GM12873 (cell line): ENCODE measurements around the gene PRKRIP1.
"Not testable (repeated sequence)": the region's sequence is repeated elsewhere in the genome, so short reads cannot be mapped to it uniquely, and the experiment has no call there.

Source experiments
- TF ChIP-seq, protein P1 (sequence below): IDR thresholded peaks from 2 replicates; pipeline ENCODE4 v1.5.1; 2012; ENCODE audit warnings: low read depth, mild to moderate bottlenecking, moderate library complexity, low read length, control low read depth; ENCODE audit not compliant: insufficient read depth; ENCODE audit errors: missing control alignments

The PRKRIP1 gene, protein sequence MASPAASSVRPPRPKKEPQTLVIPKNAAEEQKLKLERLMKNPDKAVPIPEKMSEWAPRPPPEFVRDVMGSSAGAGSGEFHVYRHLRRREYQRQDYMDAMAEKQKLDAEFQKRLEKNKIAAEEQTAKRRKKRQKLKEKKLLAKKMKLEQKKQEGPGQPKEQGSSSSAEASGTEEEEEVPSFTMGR

DNA sequence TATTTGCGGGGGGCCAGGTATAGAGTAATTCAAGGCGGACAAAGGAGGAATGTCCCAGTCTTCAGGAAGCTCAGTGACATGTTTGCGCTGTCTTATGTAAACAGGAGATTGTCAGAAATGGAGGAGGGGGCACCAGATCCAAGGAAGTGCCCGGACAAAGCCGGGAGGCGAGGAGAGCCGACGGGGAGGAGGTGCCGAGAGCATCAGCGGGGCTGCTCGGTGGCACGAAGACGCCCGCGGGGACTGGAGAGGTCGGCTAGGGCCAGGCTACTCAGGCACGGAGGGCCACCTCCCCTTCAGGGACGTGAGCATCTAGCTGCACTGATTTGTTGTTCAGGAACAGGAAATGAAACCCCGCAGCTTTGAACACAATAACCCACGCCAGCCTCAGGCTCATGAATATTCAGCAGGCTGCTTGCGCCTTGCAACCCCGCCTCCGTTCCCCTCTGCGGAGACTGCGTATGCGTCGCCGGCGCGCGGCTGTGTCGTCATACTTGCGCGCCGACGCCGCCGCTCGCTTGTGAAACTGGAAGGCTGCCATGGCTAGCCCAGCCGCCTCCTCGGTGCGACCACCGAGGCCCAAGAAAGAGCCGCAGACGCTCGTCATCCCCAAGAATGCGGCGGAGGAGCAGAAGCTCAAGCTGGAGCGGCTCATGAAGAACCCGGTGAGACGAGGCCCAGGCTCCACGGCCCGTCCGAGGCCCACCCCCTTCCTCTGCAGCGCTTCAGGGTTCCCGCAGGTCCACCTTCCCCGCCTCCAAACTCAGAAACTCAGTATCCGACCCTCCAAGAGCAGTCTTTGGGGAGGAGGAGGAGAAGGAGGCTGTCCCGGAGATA, at the start of gene PRKRIP1:
PRKRIP1 (plus strand) TSS at position 491 of the 837 bp plus-strand sequence; CDS start at position 540, 49 bp downstream.
- TF ChIP-seq, protein P1, sequence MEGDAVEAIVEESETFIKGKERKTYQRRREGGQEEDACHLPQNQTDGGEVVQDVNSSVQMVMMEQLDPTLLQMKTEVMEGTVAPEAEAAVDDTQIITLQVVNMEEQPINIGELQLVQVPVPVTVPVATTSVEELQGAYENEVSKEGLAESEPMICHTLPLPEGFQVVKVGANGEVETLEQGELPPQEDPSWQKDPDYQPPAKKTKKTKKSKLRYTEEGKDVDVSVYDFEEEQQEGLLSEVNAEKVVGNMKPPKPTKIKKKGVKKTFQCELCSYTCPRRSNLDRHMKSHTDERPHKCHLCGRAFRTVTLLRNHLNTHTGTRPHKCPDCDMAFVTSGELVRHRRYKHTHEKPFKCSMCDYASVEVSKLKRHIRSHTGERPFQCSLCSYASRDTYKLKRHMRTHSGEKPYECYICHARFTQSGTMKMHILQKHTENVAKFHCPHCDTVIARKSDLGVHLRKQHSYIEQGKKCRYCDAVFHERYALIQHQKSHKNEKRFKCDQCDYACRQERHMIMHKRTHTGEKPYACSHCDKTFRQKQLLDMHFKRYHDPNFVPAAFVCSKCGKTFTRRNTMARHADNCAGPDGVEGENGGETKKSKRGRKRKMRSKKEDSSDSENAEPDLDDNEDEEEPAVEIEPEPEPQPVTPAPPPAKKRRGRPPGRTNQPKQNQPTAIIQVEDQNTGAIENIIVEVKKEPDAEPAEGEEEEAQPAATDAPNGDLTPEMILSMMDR, result no peak

DNA sequence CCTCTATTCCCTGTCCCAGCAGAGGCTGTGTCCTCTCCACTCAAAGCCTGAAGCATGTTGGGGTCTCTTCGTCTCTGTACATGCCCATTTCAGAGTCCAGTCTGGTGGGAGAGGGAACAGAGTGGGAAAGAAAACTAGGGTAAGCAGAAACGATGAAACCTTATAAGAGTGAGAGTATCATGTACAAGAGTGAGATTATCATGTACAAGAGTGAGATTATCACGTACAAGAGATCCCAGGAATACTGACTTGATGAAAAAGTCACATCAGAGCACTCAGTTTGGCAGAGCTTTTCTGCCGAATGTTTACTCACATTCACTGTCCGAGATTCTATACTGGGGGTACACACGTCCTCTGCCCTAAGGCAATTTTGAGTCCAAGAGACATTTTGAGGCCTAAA, 39.8 kb upstream of the PRKRIP1 start, which contains the start of gene SPDYE6:
SPDYE6 (minus strand) TSS at position 101 of the 400 bp plus-strand sequence. CDS start 421 bp downstream, outside the sequence.
- TF ChIP-seq, protein P1, result not testable (repeated sequence)

DNA sequence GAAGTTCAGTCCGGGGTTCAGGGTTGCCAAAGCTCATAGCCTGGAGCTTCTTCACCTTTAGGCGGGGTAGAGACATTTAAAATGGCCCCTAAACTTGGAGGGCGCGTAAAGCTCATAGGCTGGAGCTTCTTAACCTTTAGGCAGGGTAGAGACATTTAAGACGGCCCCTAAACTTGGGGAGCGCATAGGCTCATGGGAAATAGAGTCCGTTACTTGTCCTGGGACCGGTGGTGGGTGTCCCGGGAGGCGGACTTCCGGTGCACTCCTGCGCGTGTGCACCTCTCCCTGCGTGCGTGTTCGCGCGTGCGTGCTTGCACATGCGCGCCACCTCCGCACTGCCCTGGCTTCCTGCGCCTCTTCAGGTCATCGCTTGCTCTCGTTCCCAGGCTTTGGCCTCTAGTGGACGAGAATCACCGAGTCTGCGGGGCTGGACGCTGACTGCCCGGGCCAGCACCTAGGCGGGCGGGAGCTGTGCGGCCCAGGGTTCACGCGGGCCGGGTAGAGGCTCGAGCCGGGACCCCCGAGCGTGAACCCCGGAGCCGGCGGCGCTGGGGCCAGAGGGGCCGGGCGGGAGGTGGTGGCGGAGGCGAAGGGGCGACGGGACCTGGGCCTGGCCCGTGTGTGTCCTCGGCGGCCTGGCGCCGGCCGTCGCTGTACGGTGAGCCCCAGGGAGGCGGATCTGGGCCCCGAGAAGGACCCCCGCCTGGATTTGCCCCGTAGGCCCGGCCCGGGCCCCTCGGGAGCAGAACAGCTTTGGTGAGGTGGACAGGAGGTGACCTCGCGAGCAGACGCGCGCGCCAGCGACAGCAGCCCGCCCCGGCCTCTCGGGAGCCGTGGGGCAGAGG, 32.4 kb upstream of the PRKRIP1 start:
- TF ChIP-seq, protein P1, result peak; percentile 29

DNA sequence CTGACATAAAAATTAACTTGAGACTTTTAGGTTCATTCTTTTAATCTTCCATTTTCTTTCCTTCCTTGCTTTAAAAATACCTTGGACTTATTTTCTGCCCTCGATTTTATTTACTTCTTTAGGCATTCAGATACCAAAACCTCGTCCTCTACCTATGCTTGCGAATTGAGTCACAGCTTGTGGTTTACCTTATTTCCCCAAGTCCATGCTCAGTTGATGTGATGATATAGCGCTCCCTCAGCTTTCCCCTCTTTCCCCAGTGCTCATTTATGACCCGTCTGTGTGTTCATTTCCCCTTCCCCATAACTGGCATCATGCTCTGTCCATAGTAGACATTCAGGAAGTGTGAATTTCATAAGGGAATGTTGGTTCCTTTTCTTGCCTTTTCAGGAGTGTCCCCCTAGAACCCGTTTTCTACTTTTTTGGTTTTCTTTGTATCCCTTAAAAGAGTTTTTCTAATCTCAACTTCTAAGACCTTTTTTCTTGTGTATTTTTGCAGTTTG, 19.1 kb upstream of the PRKRIP1 start:
- TF ChIP-seq, protein P1, result no peak

DNA sequence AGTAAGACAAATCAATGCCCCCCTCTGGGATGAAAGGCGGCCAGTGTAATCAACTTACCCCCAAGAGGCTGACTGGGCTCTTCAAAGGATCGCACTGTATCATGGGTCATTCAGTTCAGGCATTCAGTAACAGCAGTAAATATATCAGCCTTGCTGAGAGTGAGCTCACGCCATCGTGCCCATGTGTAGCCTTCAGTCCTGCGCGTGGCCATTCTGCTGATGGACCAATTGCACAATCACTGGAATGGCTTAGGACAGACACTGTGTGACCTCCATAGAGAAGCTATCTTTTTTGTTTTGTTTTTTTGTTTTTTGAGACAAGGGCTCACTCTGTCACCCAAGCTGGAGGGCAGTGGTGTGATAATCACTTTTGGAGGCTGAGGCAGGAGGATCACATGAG, 9.1 kb upstream of the PRKRIP1 start:
- TF ChIP-seq, protein P1, result no peak

DNA sequence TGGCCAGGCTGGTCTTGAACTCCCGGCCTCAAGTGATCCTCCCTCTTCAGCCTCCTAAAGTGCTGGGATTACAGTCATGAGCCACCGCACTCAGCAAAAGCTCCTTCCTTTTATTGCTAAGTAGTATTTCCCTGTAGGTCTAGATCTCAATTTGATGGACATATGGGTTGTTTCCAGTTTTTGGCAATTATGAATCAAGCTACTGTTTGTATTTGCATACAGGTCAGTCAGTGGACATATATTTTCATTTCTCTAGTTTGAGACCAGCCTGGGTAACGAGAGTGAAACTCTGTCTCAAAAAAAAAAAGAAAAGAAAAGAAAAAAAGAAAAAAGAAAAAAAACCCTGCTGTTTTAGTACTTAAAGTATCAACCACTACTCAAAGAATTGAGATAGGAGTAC, 6.4 kb upstream of the PRKRIP1 start:
- TF ChIP-seq, protein P1, result no peak
